K562 (cell line): ENCODE data around the gene NDUFB10. TPM values are rescaled to one million over a fixed set of nuclear protein-coding genes. Genes with fewer than 3 reads are reported as not detected.

Experiments
- ATF1 ChIP-seq, 2 experiments: fragments of 450-650 bp in 1 of 2; IDR thresholded peaks; 2 replicates each; pipeline ENCODE4 v1.6.1; 2016; ENCODE audit warnings: missing compliant biosample characterization in 1 of 2, missing genetic modification characterization in 1 of 2
- CBX1 ChIP-seq: sonication (generic); IDR thresholded peaks from 2 replicates; pipeline ENCODE4 v1.6.1; 2016; ENCODE audit warnings: antibody characterized with exemption, low read depth, mild to moderate bottlenecking
- DPF2 ChIP-seq: fragments of 450-650 bp; IDR thresholded peaks from 2 replicates; pipeline ENCODE4 v1.6.1; 2016
- EP400 ChIP-seq: fragments of 450-650 bp; IDR thresholded peaks from 2 replicates; pipeline ENCODE4 v1.6.1; 2017; ENCODE audit warnings: antibody characterized with exemption, mild to moderate bottlenecking, moderate library complexity
- GABPA ChIP-seq: fragments of 200-800 bp; sonication (Bioruptor generic); conservative IDR thresholded peaks from 2 replicates; pipeline ENCODE4 v1.6.1; 2016; ENCODE audit warnings: low read depth, missing genetic modification characterization, missing compliant biosample characterization
- HOXB6 ChIP-seq: fragments of 250-450 bp; sonication (Bioruptor Pico); IDR thresholded peaks from 2 replicates; pipeline ENCODE4 v1.5.1; 2022; ENCODE audit warnings: mild to moderate bottlenecking, borderline replicate concordance
- KLF10 ChIP-seq: fragments of 250-450 bp; sonication (Bioruptor Pico); IDR thresholded peaks from 2 replicates; pipeline ENCODE4 v1.6.1; 2021; ENCODE audit warnings: matching md5 sums
- MTF1 ChIP-seq: fragments of 250-450 bp; sonication (Bioruptor Pico); IDR thresholded peaks from 2 replicates; pipeline ENCODE4 v1.9.0; 2021; ENCODE audit warnings: moderate library complexity, mild to moderate bottlenecking, inconsistent platforms, borderline replicate concordance
- NEUROD1 ChIP-seq: fragments of 150-350 bp; IDR thresholded peaks from 2 replicates; pipeline ENCODE4 v1.6.1; 2014; ENCODE audit warnings: borderline replicate concordance, low read length, low read depth; ENCODE audit not compliant: partially characterized antibody
- NFE2L1 ChIP-seq: fragments of 450-650 bp; IDR thresholded peaks from 2 replicates; pipeline ENCODE4 v1.6.1; 2016; ENCODE audit warnings: missing genetic modification characterization, low read depth, mild to moderate bottlenecking, missing compliant biosample characterization, moderate library complexity, borderline replicate concordance
- NR2F6 ChIP-seq: fragments of 450-650 bp; formaldehyde crosslinking; IDR thresholded peaks from 2 replicates; pipeline ENCODE4 v1.4.0; 2020; ENCODE audit warnings: mild to moderate bottlenecking
- NRF1 ChIP-seq, 2 experiments: fragments of 450-650 bp; IDR thresholded peaks in 1 of 2; conservative IDR thresholded peaks in 1 of 2; 2 replicates each; pipeline ENCODE4 v1.6.1; 2014; ENCODE audit warnings: mild to moderate bottlenecking in 2 of 2
- RBM34 ChIP-seq: fragments of 200-400 bp; formaldehyde crosslinking; IDR thresholded peaks from 2 replicates; pipeline ENCODE4 v1.6.1; 2018; ENCODE audit warnings: low read length, borderline replicate concordance; ENCODE audit not compliant: insufficient read depth
- SAFB2 ChIP-seq: fragments of 200-400 bp; formaldehyde crosslinking; IDR thresholded peaks from 2 replicates; pipeline ENCODE4 v1.6.1; 2018; ENCODE audit warnings: borderline replicate concordance, low read length, low read depth, moderate library complexity; ENCODE audit not compliant: severe bottlenecking
- SETDB1 ChIP-seq: IDR thresholded peaks from one replicate; pipeline ENCODE4 v1.6.1; 2012; ENCODE audit warnings: low read length, control low read depth, inconsistent platforms
- SREBF2 ChIP-seq: sonication (generic); formaldehyde crosslinking; IDR thresholded peaks from 2 replicates; pipeline ENCODE4 v1.4.0; 2020; ENCODE audit warnings: mild to moderate bottlenecking, missing genetic modification reagents
- TRIM28 ChIP-seq: fragments of 450-650 bp; IDR thresholded peaks from 2 replicates; pipeline ENCODE4 v1.6.1; 2017
- ZNF174 ChIP-seq: fragments of 250-450 bp; sonication (Bioruptor Pico); IDR thresholded peaks from 2 replicates; pipeline ENCODE4 v1.4.0; 2020; ENCODE audit warnings: mild to moderate bottlenecking
- ZNF23 ChIP-seq: fragments of 250-450 bp; sonication (Bioruptor Pico); IDR thresholded peaks from 2 replicates; pipeline ENCODE4 v1.4.0; 2020; ENCODE audit warnings: mild to moderate bottlenecking
- ZNF717 ChIP-seq: fragments of 250-450 bp; sonication (Bioruptor Pico); IDR thresholded peaks from 2 replicates; pipeline ENCODE4 v1.5.0; 2021
- polyA plus RNA-seq, 8 experiments: library from polyadenylated mRNA; depleted of rRNA in 4 of 8; stranded (reverse) in 5 of 8; unstranded in 3 of 8; fragments of >200 nt; fragmentation: Nextera tagmentation in 2 of 8; fragmentation: Illumina TruSeq in 1 of 8; extraction: Ambion mirVana in 2 of 8; extraction: Trizol in 1 of 8; gene quantifications; 2 replicates each; pipeline versions ENCODE4 v1.2.1 to v1.2.3, GENCODE V29; 2011 to 2014; ENCODE audit warnings: inconsistent platforms in 1 of 8, missing spikeins in 1 of 8
- total RNA-seq, 7 experiments: library from RNA; depleted of rRNA in 6 of 7; stranded (reverse); fragments of >200 nt in 6 of 7; fragmentation: Illumina TruSeq in 2 of 7; extraction: Trizol in 2 of 7; gene quantifications; 2 replicates each; pipeline versions ENCODE4 v1.2.1 to v1.2.3, GENCODE V29; 2011 to 2021; ENCODE audit warnings: low replicate concordance in 1 of 7
- TF ChIP-seq, protein P1 (sequence below): sonication (generic); formaldehyde crosslinking; IDR thresholded peaks from 2 replicates; pipeline ENCODE4 v1.5.0; 2020; ENCODE audit warnings: missing genetic modification reagents
- TF ChIP-seq, protein P2 (sequence below): fragments of 450-650 bp; IDR thresholded peaks from 2 replicates; pipeline ENCODE4 v1.6.1; 2016; ENCODE audit warnings: mild to moderate bottlenecking
- TF ChIP-seq, protein P3 (sequence below): fragments of 450-650 bp; IDR thresholded peaks from 2 replicates; pipeline ENCODE4 v1.6.1; 2014; ENCODE audit warnings: low read depth, mild to moderate bottlenecking, moderate library complexity, borderline replicate concordance
- TF ChIP-seq, protein P4 (sequence below): fragments of 450-650 bp; IDR thresholded peaks from 2 replicates; pipeline ENCODE4 v1.6.1; 2016; ENCODE audit warnings: missing biosample characterization, missing genetic modification characterization

The NDUFB10 gene
- total and polyA plus RNA-seq, 9 of the 15 experiments (the other 6 are each of a cell fraction or from before 2014, with no cell fraction given), result 69.3 to 527 (median 161) TPM

DNA sequence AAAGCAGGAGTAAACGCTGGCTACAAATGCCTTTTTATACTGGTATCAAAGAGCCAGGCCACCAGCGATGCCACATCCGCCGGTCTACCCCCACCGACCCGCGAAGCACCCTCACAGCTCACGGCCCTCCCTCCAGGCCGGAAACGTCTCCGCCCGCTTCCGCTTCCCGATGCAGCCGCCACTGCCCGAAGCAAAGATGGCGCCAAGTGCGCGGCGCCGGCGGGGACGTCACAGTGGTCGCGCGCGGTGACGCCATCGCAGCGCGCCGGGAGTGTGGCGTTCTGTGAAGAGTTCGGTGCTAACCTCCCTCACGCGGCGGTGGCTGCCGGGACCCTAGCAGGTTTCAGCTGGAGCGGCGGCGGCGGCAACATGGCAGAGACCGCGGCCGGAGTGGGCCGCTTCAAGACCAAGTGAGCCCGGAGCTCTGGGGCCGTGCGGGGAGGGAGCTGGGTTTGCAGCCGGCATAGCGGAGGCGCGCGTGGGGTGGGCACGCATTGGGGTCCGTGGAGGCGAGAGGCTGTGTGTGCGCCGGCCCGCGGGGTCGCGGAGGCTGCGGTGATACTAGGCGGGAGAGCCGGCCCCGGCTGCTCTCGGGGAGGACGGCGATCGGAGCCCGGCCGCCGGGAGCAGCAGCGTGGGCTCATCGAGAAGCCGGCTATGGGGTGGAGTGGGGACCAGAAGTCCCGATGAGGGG lies 12.6 kb downstream of the NDUFB10 start, which contains the start of gene TBL3 (continued):
- TF ChIP-seq NEUROD1 (peak; percentile 83), HOXB6 (no peak), RBM34 (no peak), TRIM28 (no peak), SAFB2 (no peak), SETDB1 (peak; percentile 98), GABPA (tag) (peak; percentile 98), ZNF717 (CRISPR knock-in tag) (no peak), CBX1 (peak; percentile 78), DPF2 (no peak), ZNF174 (CRISPR knock-in tag) (no peak), NFE2L1 (tag) (no peak), NRF1 (conservative IDR thresholded peaks at IDR 0.05 in 1 of 2, IDR thresholded peaks at IDR 0.05 in 1 of 2) (peak; percentile 33 to 57), NR2F6 (no peak), ZNF23 (CRISPR knock-in tag) (no peak), EP400 (peak; percentile 96), KLF10 (no peak), SREBF2 (CRISPR knock-in tag) (no peak; the same call in 1 of the 2 replicates), MTF1 (CRISPR knock-in tag) (no peak), ATF1 (CRISPR knock-in tag; IDR thresholded peaks at IDR 0.05) (peak; percentile 100), ATF1 (tag; IDR thresholded peaks at IDR 0.05) (peak; percentile 100)
- TF ChIP-seq, protein P1, sequence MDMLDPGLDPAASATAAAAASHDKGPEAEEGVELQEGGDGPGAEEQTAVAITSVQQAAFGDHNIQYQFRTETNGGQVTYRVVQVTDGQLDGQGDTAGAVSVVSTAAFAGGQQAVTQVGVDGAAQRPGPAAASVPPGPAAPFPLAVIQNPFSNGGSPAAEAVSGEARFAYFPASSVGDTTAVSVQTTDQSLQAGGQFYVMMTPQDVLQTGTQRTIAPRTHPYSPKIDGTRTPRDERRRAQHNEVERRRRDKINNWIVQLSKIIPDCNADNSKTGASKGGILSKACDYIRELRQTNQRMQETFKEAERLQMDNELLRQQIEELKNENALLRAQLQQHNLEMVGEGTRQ (CRISPR knock-in tag), result no peak
- TF ChIP-seq, protein P2, sequence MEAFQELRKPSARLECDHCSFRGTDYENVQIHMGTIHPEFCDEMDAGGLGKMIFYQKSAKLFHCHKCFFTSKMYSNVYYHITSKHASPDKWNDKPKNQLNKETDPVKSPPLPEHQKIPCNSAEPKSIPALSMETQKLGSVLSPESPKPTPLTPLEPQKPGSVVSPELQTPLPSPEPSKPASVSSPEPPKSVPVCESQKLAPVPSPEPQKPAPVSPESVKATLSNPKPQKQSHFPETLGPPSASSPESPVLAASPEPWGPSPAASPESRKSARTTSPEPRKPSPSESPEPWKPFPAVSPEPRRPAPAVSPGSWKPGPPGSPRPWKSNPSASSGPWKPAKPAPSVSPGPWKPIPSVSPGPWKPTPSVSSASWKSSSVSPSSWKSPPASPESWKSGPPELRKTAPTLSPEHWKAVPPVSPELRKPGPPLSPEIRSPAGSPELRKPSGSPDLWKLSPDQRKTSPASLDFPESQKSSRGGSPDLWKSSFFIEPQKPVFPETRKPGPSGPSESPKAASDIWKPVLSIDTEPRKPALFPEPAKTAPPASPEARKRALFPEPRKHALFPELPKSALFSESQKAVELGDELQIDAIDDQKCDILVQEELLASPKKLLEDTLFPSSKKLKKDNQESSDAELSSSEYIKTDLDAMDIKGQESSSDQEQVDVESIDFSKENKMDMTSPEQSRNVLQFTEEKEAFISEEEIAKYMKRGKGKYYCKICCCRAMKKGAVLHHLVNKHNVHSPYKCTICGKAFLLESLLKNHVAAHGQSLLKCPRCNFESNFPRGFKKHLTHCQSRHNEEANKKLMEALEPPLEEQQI, result no peak
- TF ChIP-seq, protein P3, sequence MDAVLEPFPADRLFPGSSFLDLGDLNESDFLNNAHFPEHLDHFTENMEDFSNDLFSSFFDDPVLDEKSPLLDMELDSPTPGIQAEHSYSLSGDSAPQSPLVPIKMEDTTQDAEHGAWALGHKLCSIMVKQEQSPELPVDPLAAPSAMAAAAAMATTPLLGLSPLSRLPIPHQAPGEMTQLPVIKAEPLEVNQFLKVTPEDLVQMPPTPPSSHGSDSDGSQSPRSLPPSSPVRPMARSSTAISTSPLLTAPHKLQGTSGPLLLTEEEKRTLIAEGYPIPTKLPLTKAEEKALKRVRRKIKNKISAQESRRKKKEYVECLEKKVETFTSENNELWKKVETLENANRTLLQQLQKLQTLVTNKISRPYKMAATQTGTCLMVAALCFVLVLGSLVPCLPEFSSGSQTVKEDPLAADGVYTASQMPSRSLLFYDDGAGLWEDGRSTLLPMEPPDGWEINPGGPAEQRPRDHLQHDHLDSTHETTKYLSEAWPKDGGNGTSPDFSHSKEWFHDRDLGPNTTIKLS, result peak; percentile 74
- TF ChIP-seq, protein P4, sequence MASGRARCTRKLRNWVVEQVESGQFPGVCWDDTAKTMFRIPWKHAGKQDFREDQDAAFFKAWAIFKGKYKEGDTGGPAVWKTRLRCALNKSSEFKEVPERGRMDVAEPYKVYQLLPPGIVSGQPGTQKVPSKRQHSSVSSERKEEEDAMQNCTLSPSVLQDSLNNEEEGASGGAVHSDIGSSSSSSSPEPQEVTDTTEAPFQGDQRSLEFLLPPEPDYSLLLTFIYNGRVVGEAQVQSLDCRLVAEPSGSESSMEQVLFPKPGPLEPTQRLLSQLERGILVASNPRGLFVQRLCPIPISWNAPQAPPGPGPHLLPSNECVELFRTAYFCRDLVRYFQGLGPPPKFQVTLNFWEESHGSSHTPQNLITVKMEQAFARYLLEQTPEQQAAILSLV, result no peak
